Endothelial cell of umbilical vein (primary cell): ENCODE data around the gene INSC. TPM values are rescaled to one million over a fixed set of nuclear protein-coding genes. Genes with fewer than 3 reads are reported as not detected.

ENCODE experiments used
- BruUV-seq: library from RNA; stranded (reverse); fragments of 400-500 nt; replicated peaks from 2 replicates; lab custom pipeline; 2021; lab: Mats Ljungman, UMichigan
- CTCF ChIA-PET: fragments of 300-600, 350-600 bp; sonication (Branson Sonifier 250); formaldehyde crosslinking; loops from one replicate; lab custom pipeline; 2021; ENCODE audit warnings: antibody characterized with exemption, inconsistent platforms; lab: Charles Lee
- POLR2A ChIA-PET: fragments of 300-600, 350-600 bp; sonication (Branson Sonifier 250); formaldehyde crosslinking; loops from one replicate; lab custom pipeline; 2021; ENCODE audit warnings: antibody characterized with exemption, inconsistent platforms; lab: Charles Lee
- DNase-seq: peaks from one replicate; pipeline ENCODE4 v3.0.0-alpha.2; 2011; ENCODE audit warnings: low read depth, low spot score
- FAIRE-seq: peaks from 2 replicates; lab custom pipeline; 2011; peaks lifted over from hg19 to GRCh38; lab: Jason Lieb, UNC
- H2AFZ ChIP-seq: 2 replicates; pipeline ENCODE4 v1.6.0; 2012; ENCODE audit warnings: low read depth, low read length, control low read depth, inconsistent platforms
- H3K27ac ChIP-seq: 2 replicates; pipeline ENCODE4 v1.5.1; 2011; ENCODE audit warnings: low read depth, mild to moderate bottlenecking, control low read depth, low read length, moderate library complexity; ENCODE audit not compliant: insufficient read depth
- H3K27me3 ChIP-seq, 2 experiments: 2 replicates each; pipeline versions ENCODE4 v1.6.0 to v1.6.1; 2011; ENCODE audit warnings: low read length in 2 of 2, mixed read lengths in 1 of 2; ENCODE audit not compliant: control insufficient read depth in 2 of 2, insufficient read depth in 2 of 2
- H3K36me3 ChIP-seq, 2 experiments: 2 replicates in 1 of 2; 3 replicates in 1 of 2; pipeline ENCODE4 v1.5.1; 2011; ENCODE audit warnings: low read length in 2 of 2, mild to moderate bottlenecking in 1 of 2, moderate library complexity in 1 of 2; ENCODE audit not compliant: control insufficient read depth in 2 of 2, insufficient read depth in 2 of 2; ENCODE audit errors: extremely low read depth in 1 of 2
- H3K4me1 ChIP-seq: 3 replicates; pipeline ENCODE4 v1.5.1; 2011; ENCODE audit warnings: mild to moderate bottlenecking, low read length; ENCODE audit not compliant: control insufficient read depth, insufficient read depth; ENCODE audit errors: extremely low read depth
- H3K4me2 ChIP-seq: 2 replicates; pipeline ENCODE4 v1.6.1; 2011; ENCODE audit warnings: low read length, control low read depth, mixed read lengths; ENCODE audit not compliant: insufficient read depth
- H3K4me3 ChIP-seq, 3 experiments: fragments of 200-600 bp in 1 of 3; sonication (generic), shearing (Covaris generic) in 1 of 3; replicated peaks in 1 of 3; 2 replicates each; pipeline ENCODE4 v1.5.1; 2011 to 2016; ENCODE audit warnings: control low read depth in 3 of 3, low read length in 3 of 3, mild to moderate bottlenecking in 2 of 3, inconsistent platforms in 1 of 3, low read depth in 1 of 3, moderate library complexity in 1 of 3; ENCODE audit not compliant: insufficient read depth in 1 of 3
- H3K79me2 ChIP-seq: 2 replicates; pipeline ENCODE4 v1.6.0; 2012; ENCODE audit warnings: low read length, inconsistent platforms; ENCODE audit not compliant: control insufficient read depth, insufficient read depth
- H3K9ac ChIP-seq: replicated peaks from 2 replicates; pipeline ENCODE3; 2011; ENCODE audit warnings: low read length, control low read depth; ENCODE audit not compliant: insufficient read depth; ENCODE audit errors: extremely low read depth
- H3K9me1 ChIP-seq: replicated peaks from 3 replicates; pipeline ENCODE4 v1.6.0; 2011; ENCODE audit warnings: mild to moderate bottlenecking, low read length; ENCODE audit not compliant: control insufficient read depth, insufficient read depth; ENCODE audit errors: extremely low read depth
- H3K9me3 ChIP-seq: replicated peaks from 2 replicates; pipeline ENCODE4 v1.5.1; 2012; ENCODE audit warnings: low read length, inconsistent platforms; ENCODE audit not compliant: control insufficient read depth, insufficient read depth
- H4K20me1 ChIP-seq: replicated peaks from 2 replicates; pipeline ENCODE3; 2011; ENCODE audit warnings: mild to moderate bottlenecking, low read length; ENCODE audit not compliant: control insufficient read depth, insufficient read depth; ENCODE audit errors: extremely low read depth
- CTCF ChIP-seq, 2 donors: IDR thresholded peaks; 1 replicate in 1 of 2; 2 replicates in 1 of 2; pipeline ENCODE4 v1.5.1; 2011; ENCODE audit warnings: low read length in 2 of 2, mild to moderate bottlenecking in 2 of 2, moderate library complexity in 2 of 2, control low read depth in 1 of 2, inconsistent platforms in 1 of 2, low read depth in 1 of 2; ENCODE audit not compliant: insufficient read depth in 1 of 2; ENCODE audit errors: extremely low read depth in 1 of 2
- EZH2 ChIP-seq: IDR thresholded peaks from 2 replicates; pipeline ENCODE4 v1.6.1; 2012; ENCODE audit warnings: borderline replicate concordance, low read depth, mild to moderate bottlenecking, moderate library complexity, low read length, inconsistent platforms; ENCODE audit not compliant: severe bottlenecking
- FOS ChIP-seq: IDR thresholded peaks from 2 replicates; pipeline ENCODE4 v1.6.1; 2011; ENCODE audit warnings: mild to moderate bottlenecking, low read length, moderate library complexity, borderline replicate concordance; ENCODE audit not compliant: insufficient read depth
- JUN ChIP-seq: IDR thresholded peaks from 2 replicates; pipeline ENCODE4 v1.6.1; 2011; ENCODE audit warnings: borderline replicate concordance, low read depth; ENCODE audit not compliant: insufficient read length, insufficient read depth
- MAX ChIP-seq: IDR thresholded peaks from 2 replicates; pipeline ENCODE4 v1.6.1; 2011; ENCODE audit not compliant: insufficient read depth, insufficient read length
- MYC ChIP-seq: IDR thresholded peaks from one replicate; pipeline ENCODE4 v1.6.1; 2011; ENCODE audit warnings: mild to moderate bottlenecking, low read depth, low read length
- POLR2A ChIP-seq: IDR thresholded peaks from 2 replicates; pipeline ENCODE4 v1.6.1; 2012; ENCODE audit warnings: low read depth, mild to moderate bottlenecking, control low read depth, low read length
- dilution Hi-C: fragments of 300-500 bp; cut with MboI; formaldehyde crosslinking; loops from one replicate; pipeline ENCODE4 v1.15.0; 2019; ENCODE audit warnings: low sequenced_read_pairs; ENCODE audit not compliant: extremely low pct_ligation_motif_present
- intact Hi-C: fragments of 100-400 bp; cut with micrococcal nuclease; formaldehyde crosslinking; loops from one replicate; pipeline ENCODE4 v1.10.0; 2022
- polyA plus RNA-seq, 4 experiments: library from polyadenylated mRNA; depleted of rRNA in 3 of 4; stranded (reverse) in 3 of 4; unstranded in 1 of 4; fragments of >200 nt; gene quantifications; 2 replicates each; pipeline versions ENCODE4 v1.2.1 to v1.2.3, GENCODE V29; 2011 to 2012; ENCODE audit warnings: missing spikeins in 1 of 4
- total RNA-seq: library from RNA; stranded (reverse); gene quantifications from 2 replicates; pipeline ENCODE4 v1.2.3, GENCODE V29; 2021

Gene INSC
- total and polyA plus RNA-seq, 2 donors (not counting 3 experiments of a cell fraction or from before 2014, with no cell fraction given), result not detected

GRCh38 chr11:15072551-15073143 is 42.1 kb upstream of the INSC start:
- Histone ChIP-seq H3K9ac (no peak overlapping the region), H3K36me3 (no peaks in the 10 kb centered on the region), H3K4me3 (no peak overlapping the region), H4K20me1 (no peaks in the 10 kb centered on the region), H3K4me1 (no peaks in the 10 kb centered on the region), H3K9me3 (no peaks in the 10 kb centered on the region), H3K4me2 (no peak overlapping the region), H3K9me1 (no peaks in the 10 kb centered on the region), H3K79me2 (no peaks in the 10 kb centered on the region), H3K27ac (no peak overlapping the region), H3K27me3 (peaks cover 15 to 18% of the 10 kb centered on the region in 2 experiments), H2AFZ (no peak overlapping the region)
- DNase-seq (no peak), FAIRE-seq (no peak)
- ChIA-PET POLR2A (no interaction called here), CTCF (interaction anchor here (1.7 to 4.0 kb wide), 2 partner anchors 19 to 164 kb away, joined by 4 to 119 read pairs; no protein-coding TSS in a partner anchor)
- intact Hi-C loops (no loop called here), dilution Hi-C loops (no loop called here)
- BruUV-seq, result no TSS peak
- TF ChIP-seq MAX (no peak), FOS (no peak), MYC (no peak), POLR2A (no peak), JUN (no peak)

GRCh38 chr11:15073361-15074205 is 41.1 kb upstream of the INSC start, which contains the start of gene CALCB:
CALCB (plus strand) TSS chr11:15073593; CDS start chr11:15074719, 1,126 bp downstream.
- FAIRE-seq, result no peak
- peak within 1 kb of the TSS; percentile 42 for H2AFZ ChIP-seq
- peaks cover 15 to 18% of the 10 kb centered on the region in 2 experiments for H3K27me3 ChIP-seq
- TF ChIP-seq FOS (no peak), EZH2 (peak; percentile 52), POLR2A (no peak), CTCF (IDR thresholded peaks at IDR 0.05; ENCODE audit: extremely low read depth in 1 of 2, insufficient read depth in 1 of 2, low read depth in 1 of 2, low read length in 2 of 2) (no peak), MYC (no peak)
- CTCF ChIA-PET, result interaction anchor here (0.7 to 4.0 kb wide), 4 partner anchors 13 to 165 kb away, joined by 3 to 119 read pairs (median 12); no protein-coding TSS in a partner anchor
- no peak within 1 kb of the TSS for H3K4me3 ChIP-seq
- intact Hi-C loops (loop anchor here (2.0 kb wide), 1 partner anchor 99 kb away; no protein-coding TSS in a partner anchor), dilution Hi-C loops (no loop called here)
- DNase-seq, result no peak
- no peaks in the 10 kb centered on the region for H3K36me3 ChIP-seq
- no peaks in the 10 kb centered on the region for H4K20me1 ChIP-seq
- H3K79me2 ChIP-seq, result no peaks in the 10 kb centered on the region
- no peaks in the 10 kb centered on the region for H3K4me1 ChIP-seq
- H3K9me1 ChIP-seq, result no peaks in the 10 kb centered on the region
- H3K27ac ChIP-seq, result no peak within 1 kb of the TSS
- no peaks in the 10 kb centered on the region for H3K9me3 ChIP-seq
- no peak within 1 kb of the TSS for H3K9ac ChIP-seq
- POLR2A ChIA-PET, result no interaction called here
- no peak within 1 kb of the TSS for H3K4me2 ChIP-seq
- BruUV-seq, result no TSS peak
